COLO829 (cell line): ENCODE data around the gene SLC46A1.

Source experiments
- DNase-seq: peaks from one replicate; pipeline ENCODE4 v3.0.0; 2012; ENCODE audit warnings: low spot score

The SLC46A1 gene

GRCh38 chr17:28404007-28404406, 2.0 kb downstream of the SLC46A1 start:
- no peak for DNase-seq

- DNase-seq: no peak
Measured at GRCh38 chr17:28402844-28403243, 3.2 kb downstream of the SLC46A1 start.

GRCh38 chr17:28402224-28402630, 3.8 kb downstream of the SLC46A1 start:
- no peak for DNase-seq

GRCh38 chr17:28399808-28400207, 6.2 kb downstream of the SLC46A1 start:
- DNase-seq: no peak

GRCh38 chr17:28398280-28398981, 7.6 kb downstream of the SLC46A1 start:
- DNase-seq: no peak

- no peak for DNase-seq
Measured at GRCh38 chr17:28397687-28398279, 8.2 kb downstream of the SLC46A1 start.

- DNase-seq: no peak
Measured at GRCh38 chr17:28397275-28397674, 8.7 kb downstream of the SLC46A1 start.

- no peak for DNase-seq
Measured at GRCh38 chr17:28396635-28397239, 9.3 kb downstream of the SLC46A1 start.

- DNase-seq: no peak
Measured at GRCh38 chr17:28395968-28396367, 10.0 kb downstream of the SLC46A1 start.

GRCh38 chr17:28395426-28395825, 10.6 kb downstream of the SLC46A1 start:
- DNase-seq: no peak

- no peak for DNase-seq
Measured at GRCh38 chr17:28394337-28395116, 11.5 kb downstream of the SLC46A1 start.

GRCh38 chr17:28392491-28392890, 13.5 kb downstream of the SLC46A1 start:
- DNase-seq: no peak

- DNase-seq: peak; percentile 40
Measured at GRCh38 chr17:28391401-28391800, 14.6 kb downstream of the SLC46A1 start.

GRCh38 chr17:28390984-28391383, 15.0 kb downstream of the SLC46A1 start:
- DNase-seq: no peak

GRCh38 chr17:28390563-28390962, 15.4 kb downstream of the SLC46A1 start:
- DNase-seq: no peak

- no peak for DNase-seq
Measured at GRCh38 chr17:28390141-28390540, 15.9 kb downstream of the SLC46A1 start.

- DNase-seq: no peak
Measured at GRCh38 chr17:28388106-28388505, 17.9 kb downstream of the SLC46A1 start.

GRCh38 chr17:28386391-28386790, 19.6 kb downstream of the SLC46A1 start:
- DNase-seq: no peak

GRCh38 chr17:28385406-28385805, 20.6 kb downstream of the SLC46A1 start:
- no peak for DNase-seq

- DNase-seq: no peak
Measured at GRCh38 chr17:28385037-28385400, 21.0 kb downstream of the SLC46A1 start.

- no peak for DNase-seq
Measured at GRCh38 chr17:28384281-28385036, 21.6 kb downstream of the SLC46A1 start.
